NB4 (cell line): ENCODE results near the gene ESRRA.
"Not testable (repeated sequence)": the region's sequence is repeated elsewhere in the genome, so short reads cannot be mapped to it uniquely, and the experiment has no call there.

Experiments used
- DNase-seq: peaks from one replicate; pipeline ENCODE4 v3.0.0; 2010; ENCODE audit warnings: low read depth
- H3K4me3 ChIP-seq: one replicate; pipeline ENCODE4 v1.5.1; 2011; ENCODE audit warnings: mild to moderate bottlenecking, low read depth, low read length, moderate library complexity
- MYC ChIP-seq: IDR thresholded peaks from 2 replicates; pipeline ENCODE4 v1.6.1; 2011; ENCODE audit warnings: low read depth, low read length
- POLR2A ChIP-seq: IDR thresholded peaks from 2 replicates; pipeline ENCODE4 v1.6.1; 2011; ENCODE audit warnings: mild to moderate bottlenecking; ENCODE audit not compliant: insufficient read length; ENCODE audit errors: extremely low read depth
- TF ChIP-seq, protein P1 (sequence below): IDR thresholded peaks from one replicate; pipeline ENCODE4 v1.5.1; 2012; ENCODE audit warnings: low read depth, low read length
- TF ChIP-seq, protein P2 (sequence below): IDR thresholded peaks from 2 replicates; pipeline ENCODE4 v1.6.1; 2011; ENCODE audit warnings: low read depth, low read length

Gene ESRRA

DNA sequence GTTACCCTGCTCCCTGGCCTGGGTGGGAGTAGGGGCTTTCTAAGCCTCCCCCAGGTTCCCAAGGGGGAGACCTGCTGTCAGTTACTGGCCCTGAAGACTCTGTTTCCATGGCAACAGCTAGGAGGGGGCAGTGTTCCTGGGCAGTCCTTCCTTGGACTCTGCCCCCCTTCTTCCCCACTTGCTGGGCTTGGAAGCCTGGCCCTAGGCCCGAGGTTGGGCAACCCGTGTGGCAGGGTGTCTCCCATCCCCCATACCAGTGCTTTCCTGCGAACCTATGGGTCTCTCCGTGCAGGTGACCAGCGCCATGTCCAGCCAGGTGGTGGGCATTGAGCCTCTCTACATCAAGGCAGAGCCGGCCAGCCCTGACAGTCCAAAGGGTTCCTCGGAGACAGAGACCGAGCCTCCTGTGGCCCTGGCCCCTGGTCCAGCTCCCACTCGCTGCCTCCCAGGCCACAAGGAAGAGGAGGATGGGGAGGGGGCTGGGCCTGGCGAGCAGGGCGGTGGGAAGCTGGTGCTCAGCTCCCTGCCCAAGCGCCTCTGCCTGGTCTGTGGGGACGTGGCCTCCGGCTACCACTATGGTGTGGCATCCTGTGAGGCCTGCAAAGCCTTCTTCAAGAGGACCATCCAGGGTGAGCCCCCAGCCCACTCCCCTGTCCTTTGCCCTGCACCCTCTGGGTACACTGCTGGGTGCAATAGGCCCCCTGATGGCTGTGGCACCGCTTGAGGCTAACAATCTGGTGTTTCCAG lies 1.7 kb downstream of the ESRRA start:
- no peak for TF ChIP-seq POLR2A
- no peak for TF ChIP-seq MYC
- TF ChIP-seq, protein P1, sequence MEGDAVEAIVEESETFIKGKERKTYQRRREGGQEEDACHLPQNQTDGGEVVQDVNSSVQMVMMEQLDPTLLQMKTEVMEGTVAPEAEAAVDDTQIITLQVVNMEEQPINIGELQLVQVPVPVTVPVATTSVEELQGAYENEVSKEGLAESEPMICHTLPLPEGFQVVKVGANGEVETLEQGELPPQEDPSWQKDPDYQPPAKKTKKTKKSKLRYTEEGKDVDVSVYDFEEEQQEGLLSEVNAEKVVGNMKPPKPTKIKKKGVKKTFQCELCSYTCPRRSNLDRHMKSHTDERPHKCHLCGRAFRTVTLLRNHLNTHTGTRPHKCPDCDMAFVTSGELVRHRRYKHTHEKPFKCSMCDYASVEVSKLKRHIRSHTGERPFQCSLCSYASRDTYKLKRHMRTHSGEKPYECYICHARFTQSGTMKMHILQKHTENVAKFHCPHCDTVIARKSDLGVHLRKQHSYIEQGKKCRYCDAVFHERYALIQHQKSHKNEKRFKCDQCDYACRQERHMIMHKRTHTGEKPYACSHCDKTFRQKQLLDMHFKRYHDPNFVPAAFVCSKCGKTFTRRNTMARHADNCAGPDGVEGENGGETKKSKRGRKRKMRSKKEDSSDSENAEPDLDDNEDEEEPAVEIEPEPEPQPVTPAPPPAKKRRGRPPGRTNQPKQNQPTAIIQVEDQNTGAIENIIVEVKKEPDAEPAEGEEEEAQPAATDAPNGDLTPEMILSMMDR = no peak
- TF ChIP-seq, protein P2, sequence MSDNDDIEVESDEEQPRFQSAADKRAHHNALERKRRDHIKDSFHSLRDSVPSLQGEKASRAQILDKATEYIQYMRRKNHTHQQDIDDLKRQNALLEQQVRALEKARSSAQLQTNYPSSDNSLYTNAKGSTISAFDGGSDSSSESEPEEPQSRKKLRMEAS = no peak
- H3K4me3 ChIP-seq = peak overlapping the region; percentile 98
- DNase-seq = peak; percentile 54

DNA sequence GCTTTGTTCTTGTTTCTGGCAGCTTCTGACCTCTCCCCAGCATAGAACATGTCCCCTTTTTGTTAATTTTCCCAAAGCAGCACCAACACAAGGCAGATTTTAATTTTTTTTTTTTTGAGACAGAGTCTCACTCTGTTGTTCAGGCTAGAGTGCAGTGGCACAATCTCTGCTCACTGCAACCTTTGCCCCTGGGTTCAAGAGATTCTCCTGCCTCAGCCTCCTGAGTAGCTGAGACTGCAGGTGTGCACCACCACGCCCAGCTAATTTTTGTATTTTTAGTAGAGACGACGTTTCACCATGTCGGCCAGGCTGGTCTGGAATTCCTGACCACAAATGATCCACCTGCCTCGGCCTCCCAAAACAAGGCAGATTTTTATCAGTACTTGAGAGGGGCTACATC lies 2.5 kb downstream of the ESRRA start:
- DNase-seq, H3K4me3 ChIP-seq: not testable (repeated sequence)

DNA sequence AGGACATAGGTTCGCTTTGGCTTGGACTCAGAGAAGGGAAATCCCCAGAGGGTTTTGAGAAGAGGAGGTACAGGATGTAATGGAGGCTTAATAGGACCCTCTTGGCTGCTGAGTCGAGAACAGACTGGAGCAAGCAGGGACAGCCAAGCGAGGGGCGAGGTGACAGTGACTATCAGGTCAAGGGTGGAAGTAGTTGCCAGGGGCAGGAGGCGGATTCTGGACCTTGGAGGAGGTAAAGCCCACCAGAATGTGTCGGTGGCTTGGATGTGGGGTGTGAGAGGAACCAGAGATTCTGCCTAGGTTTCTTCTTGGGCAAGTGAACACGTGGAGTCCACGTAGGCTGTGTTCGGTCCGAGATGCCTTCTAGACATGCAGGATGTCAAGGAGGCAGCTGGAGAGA lies 7.6 kb downstream of the ESRRA start:
- no peak for DNase-seq
- TF ChIP-seq MYC = no peak
- no peak for TF ChIP-seq POLR2A
- TF ChIP-seq, protein P1 = no peak
- TF ChIP-seq, protein P2 = no peak
- H3K4me3 ChIP-seq = no peak overlapping the region

DNA sequence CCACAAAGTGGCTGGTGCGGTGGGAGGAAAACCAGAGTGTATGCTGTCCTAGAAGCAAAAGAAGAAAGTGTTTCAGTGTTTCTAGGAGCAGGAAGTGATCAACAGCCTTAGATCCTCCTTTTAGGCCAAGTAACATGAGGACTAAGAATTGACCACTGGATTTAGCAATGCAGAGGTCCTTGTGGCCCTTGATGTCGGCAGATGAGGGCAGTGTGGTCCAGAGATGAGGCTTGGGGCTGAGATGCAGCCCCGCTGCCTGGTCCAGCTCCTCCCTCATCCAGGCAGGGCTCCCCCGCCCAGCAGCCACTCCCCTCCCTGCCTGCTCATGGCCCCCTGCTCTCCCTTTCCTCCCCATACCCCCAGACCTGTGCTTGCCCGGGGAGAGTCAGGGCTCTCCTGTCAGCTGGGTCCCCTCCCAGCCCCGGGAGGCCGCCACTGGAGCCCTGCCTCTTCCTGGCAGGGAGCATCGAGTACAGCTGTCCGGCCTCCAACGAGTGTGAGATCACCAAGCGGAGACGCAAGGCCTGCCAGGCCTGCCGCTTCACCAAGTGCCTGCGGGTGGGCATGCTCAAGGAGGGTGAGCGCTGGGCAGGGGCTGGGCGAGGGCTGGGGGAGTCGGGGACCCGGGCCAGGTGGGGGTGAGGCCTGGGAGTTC lies 8.3 kb downstream of the ESRRA start:
- DNase-seq = no peak
- H3K4me3 ChIP-seq = no peak overlapping the region
- TF ChIP-seq, protein P1 = no peak
- TF ChIP-seq, protein P2 = no peak
- TF ChIP-seq MYC (no peak), POLR2A (no peak)

DNA sequence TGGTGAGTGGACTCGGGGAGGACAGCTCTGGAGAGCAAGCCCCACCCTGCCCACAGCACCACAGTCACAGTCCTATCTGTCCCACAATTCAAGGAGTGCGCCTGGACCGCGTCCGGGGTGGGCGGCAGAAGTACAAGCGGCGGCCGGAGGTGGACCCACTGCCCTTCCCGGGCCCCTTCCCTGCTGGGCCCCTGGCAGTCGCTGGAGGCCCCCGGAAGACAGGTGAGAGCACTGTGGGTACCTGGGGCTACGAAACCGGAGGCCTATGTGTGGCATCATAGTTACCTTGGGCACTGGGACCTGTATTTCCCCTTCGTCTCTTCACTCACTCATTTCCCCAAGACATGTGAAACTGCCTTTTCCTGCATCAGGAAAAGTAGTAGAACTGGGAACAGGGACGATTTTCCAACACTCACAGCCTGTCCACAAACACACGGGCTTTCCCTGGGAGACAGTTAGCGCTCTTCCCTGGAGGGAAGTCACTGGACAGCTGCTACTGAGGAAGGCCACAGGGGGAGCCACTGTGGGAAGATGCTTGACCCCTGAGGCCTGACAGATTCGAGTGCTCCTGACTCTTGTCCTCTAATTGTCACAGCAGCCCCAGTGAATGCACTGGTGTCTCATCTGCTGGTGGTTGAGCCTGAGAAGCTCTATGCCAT lies 9.0 kb downstream of the ESRRA start:
- DNase-seq = peak; percentile 45
- H3K4me3 ChIP-seq = no peak overlapping the region
- no peak for TF ChIP-seq POLR2A
- TF ChIP-seq, protein P2 = no peak
- TF ChIP-seq, protein P1 = peak; percentile 39
- TF ChIP-seq MYC = no peak

DNA sequence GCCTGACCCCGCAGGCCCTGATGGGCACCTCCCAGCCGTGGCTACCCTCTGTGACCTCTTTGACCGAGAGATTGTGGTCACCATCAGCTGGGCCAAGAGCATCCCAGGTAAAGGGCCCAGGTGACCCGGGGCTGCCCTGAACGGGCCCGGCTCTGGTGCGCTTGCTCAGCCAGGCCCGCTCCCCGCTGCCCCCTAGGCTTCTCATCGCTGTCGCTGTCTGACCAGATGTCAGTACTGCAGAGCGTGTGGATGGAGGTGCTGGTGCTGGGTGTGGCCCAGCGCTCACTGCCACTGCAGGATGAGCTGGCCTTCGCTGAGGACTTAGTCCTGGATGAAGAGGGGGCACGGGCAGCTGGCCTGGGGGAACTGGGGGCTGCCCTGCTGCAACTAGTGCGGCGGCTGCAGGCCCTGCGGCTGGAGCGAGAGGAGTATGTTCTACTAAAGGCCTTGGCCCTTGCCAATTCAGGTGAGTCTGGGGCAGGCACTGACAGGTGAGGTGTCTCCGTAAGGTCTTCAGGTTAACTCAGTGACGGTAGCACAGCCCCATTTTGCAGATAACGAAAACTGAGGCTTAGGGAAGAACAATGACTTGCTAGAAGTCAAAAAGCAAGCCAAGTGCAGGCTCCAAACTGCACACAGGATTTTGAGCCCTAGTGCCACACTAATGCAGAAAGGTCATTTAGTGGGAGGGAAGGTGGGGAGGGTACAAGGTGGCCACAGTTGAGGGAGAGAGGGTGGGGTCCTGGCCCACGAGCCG lies 9.7 kb downstream of the ESRRA start:
- DNase-seq = no peak
- TF ChIP-seq MYC = no peak
- TF ChIP-seq, protein P2 = no peak
- TF ChIP-seq, protein P1 = no peak
- TF ChIP-seq POLR2A = no peak
- no peak overlapping the region for H3K4me3 ChIP-seq
